GM21447 (cell line): ENCODE measurements around the gene MAML3.
A peak's percentile ranks its signal among the peaks of the same experiment; 100 is the strongest.

ENCODE experiments used
- ATAC-seq: cut with Tn5 transposase; IDR thresholded peaks from one replicate; pipeline ENCODE4 v1.9.1; 2021; ENCODE audit not compliant: unreplicated experiment

MAML3 gene

DNA sequence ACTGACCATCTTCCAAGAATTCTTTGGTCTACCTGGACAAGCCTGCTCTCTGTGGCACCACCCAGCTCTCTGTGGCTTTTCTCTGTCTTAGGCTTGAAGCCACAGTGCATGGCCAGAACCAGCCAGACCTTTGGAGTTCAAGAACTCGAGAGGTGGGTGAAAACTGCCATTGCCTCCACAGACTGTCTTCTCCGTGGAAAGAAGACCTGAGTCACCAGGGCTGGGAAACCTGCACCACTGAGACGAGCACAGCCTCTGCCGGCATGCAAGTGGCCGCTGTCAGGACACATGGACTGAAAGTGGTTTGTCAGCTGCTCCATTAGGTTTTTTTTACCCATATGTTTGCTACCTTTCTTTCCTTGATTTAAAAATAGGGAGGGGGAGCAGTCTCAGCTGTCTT, 413.9 kb downstream of the MAML3 start:
- ATAC-seq, result no peak

DNA sequence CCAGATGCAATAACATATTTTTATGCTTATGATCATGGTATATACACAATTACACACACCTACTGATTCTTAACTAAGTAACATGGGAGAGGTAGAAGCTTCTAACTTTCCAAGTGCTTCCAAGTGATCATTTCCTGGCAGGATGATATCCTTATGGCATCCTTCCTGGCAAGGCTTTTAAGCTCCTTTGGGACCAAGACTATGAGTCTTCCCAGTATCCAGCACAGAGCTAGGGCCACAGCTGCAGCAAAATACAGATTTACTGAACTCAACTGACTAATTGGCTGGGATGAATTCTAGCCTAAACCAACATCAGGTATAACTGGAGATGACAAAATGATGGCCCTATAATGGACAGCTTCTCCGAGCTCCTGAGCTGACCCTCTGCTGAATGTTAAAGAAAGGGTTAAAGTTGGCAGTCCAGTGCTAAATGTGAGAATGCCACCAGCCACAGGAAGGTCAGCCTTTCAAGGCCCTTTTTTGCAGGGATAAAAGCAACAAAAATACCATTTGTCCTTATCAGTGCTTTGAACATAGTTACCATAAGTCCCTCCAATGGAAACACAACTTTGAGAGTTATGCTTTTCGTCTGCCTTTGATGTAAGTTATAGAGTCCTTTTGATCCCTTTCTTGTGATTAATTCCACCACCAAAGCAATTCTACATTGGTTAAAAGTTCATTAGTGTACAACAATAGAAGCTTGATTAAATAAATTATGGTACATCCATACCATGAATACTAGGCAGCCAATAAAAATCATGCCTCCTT, 415.0 kb downstream of the MAML3 start:
- ATAC-seq, result no peak

GRCh38 chr4:139736661-139737060, 417.3 kb downstream of the MAML3 start:
- no peak for ATAC-seq

GRCh38 chr4:139736274-139736660, 417.7 kb downstream of the MAML3 start:
- ATAC-seq, result no peak

GRCh38 chr4:139735381-139736273, 418.4 kb downstream of the MAML3 start:
- ATAC-seq, result no peak

DNA sequence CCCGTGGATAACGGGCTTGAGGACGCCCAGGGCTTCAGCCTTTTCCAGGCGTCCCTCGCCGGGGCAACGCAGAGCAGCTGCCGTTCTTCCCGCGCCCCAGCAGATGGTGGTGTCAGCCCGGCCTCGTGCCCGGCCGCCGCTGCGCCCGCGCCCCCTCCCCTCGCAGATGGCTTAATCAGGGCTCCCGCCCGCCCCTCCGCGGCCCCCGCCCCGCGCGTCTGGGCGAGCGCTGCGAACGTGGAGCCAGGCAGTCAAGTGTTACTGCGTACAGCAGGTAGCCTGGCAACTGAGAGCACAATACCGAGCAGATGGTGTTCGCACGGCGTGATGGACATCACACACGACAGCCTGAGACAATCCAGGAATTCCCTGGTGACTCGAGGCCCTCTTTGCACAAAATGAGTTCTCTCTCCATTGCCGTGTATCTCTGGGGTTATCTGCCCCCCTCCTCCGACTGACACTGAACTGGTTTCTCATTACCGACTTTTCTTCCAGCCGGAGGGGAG, 419.1 kb downstream of the MAML3 start:
- peak; percentile 67 for ATAC-seq

- ATAC-seq, result no peak
These were observed 419.6 kb downstream of the MAML3 start for GRCh38 chr4:139734201-139734874.

DNA sequence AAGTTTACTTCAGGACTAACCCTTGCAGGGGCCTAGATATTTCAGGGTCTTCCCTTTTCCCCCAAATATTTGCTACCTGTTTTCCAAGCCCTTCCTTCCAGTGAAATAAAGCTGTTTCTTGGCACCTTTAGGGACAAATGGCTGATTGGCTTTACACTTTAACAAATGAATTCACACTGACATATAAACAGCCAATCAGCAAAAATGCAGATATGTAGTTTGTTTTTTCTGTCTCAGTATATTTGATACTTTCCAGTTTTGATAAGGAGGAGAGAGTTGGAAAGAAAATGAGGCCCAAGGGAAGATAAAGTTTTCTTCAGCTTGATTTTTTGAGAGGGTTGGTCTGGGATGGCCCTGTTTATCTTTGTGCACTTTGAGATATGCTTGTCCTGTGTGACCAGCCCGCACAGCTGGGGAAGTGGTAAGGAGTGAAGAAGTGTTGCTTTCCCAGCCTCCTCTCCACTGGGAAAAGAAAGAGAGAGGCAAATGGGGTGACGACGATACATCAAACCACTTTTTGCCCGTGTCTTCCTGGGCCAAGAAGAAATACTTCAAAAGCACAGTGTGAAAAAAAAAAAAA, 420.9 kb downstream of the MAML3 start:
- ATAC-seq, result no peak

DNA sequence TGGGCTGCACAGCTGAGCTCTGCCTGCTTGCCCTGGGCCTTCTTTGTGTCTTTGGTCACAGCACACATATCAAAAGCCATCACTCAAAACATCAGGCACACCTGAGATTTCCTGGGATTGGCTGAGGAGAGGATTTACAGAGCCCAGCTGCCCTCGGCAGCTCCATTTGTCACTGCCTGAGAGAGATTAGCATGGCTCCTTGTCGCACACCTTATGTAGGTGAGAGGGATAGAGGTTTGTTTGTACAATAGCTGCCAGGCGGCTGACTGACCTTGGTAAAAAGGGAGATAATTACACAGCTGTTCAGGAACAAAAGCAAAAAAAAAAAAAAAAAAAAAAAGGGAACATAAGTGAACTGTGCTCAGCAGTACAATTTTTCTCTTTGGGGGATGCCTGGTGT, 425.1 kb downstream of the MAML3 start:
- ATAC-seq, result no peak

DNA sequence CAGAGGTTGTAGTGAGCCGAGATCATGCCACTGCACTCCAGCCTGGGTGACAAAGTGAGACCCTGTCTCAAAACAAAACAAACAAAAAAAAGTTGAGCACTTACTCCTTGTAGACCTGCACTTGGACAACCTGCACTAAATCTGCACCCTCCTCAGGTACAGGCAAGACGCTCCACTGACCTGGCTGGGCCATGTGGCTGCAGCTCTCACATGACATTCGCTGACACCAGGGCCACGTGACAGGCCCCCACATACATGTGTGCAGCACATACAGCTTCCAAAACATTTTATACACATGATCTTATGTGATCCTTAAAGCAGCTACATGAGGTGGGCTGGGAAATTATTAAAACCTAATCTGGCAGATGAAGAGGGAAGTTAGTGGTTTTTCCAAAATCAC, 425.8 kb downstream of the MAML3 start:
- no peak for ATAC-seq

DNA sequence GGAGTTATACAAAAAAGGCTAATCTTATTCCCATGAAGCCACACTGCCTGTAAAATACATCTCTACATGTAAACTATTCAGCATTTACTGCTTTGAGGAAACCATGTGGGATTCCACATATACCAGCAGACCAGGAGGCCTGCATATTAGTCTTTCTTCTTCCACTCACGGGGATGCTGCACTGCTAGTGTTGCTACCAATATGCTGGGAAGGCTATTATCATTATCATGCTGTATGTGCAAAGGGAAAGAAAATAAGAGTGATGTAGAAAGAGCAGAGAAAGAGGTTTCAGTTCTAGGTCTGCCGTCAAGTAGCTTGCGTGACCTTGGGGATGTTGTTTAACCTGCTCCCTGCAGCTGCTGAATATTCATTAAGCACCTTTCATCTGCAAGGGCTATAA, 427.4 kb downstream of the MAML3 start:
- no peak for ATAC-seq

GRCh38 chr4:139725236-139725635, 428.7 kb downstream of the MAML3 start:
- ATAC-seq, result no peak

GRCh38 chr4:139721789-139722188, 432.2 kb downstream of the MAML3 start:
- no peak for ATAC-seq

GRCh38 chr4:139720806-139721205, 433.2 kb downstream of the MAML3 start:
- ATAC-seq, result no peak

GRCh38 chr4:139719381-139720101, 434.4 kb downstream of the MAML3 start:
- ATAC-seq, result no peak

DNA sequence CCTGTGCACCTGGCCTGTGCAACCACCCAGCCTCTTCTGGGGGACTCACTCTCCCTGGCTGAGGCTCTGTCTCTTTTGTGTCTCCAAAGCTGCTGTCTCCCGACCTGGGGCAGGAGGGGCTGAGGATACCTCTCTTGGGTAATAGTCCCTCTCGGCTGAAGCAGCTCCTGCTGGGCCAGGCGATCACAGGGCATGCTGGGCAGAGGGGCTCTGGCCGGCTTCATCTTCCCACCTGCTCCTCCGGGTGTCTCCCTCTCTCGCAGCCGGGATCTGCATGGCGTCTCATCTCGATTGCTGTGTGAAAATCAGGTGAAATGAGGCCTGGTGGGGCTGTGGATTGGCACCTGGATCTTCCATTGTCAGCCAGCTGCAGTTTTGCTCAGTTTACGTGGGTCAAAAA, 435.2 kb downstream of the MAML3 start:
- ATAC-seq, result no peak

DNA sequence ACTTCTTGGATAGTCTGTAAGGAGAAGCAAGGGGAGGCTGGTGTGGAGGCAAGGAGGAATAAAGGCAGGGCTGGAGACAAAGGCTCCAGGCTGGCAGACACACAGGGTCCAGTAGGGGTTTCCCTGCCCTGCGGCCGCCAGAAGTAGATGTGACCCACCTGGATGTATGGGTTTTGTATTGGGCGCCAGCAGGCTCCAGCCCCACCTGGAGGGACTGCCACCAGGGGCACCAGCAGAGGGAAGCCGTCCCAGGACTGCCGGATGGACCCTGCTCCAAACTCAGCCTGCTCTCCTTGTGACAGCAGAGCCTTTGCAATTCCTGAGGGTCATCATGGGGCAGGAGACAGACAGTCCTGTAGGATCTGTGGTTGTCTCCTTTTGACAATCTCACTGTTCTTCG, 435.6 kb downstream of the MAML3 start:
- ATAC-seq, result no peak

- no peak for ATAC-seq
These were observed 438.1 kb downstream of the MAML3 start for GRCh38 chr4:139715746-139716391.

DNA sequence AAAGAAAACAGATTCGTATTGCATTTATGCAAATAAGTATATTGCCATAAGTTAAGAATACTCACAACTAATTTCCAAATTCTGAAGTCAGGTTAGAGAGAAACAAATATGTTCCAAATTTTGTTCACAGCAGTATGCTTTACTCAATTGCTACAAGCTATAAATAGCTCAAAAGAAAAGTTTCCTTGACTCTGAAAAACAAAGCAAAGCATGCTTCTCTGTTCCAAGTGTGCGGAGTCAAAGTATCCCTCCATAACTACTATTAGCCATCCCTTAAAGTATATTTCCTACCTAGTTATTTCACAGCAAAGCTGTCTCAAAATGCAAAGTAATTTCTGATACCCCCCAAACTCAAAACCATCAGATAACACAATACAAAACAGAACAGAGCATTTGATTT, 441.1 kb downstream of the MAML3 start:
- no peak for ATAC-seq

DNA sequence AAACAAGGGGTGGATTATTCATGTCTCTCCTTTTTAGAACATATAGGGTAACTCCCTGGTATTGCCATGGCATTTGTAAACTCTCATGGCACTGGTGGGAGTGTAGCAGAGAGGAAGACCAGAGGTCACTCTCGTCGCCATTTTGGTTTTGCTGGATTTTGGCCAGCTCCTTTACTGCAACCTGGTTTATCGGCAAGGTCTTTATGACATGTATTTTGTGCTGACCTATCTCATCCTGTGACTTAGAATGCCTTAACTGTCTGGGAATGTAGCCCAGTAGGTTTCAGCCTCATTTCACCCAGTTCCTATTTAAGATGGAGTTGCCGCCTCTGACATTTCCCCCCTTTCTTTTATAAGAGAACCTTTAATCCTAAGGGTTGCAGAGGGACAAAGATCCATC, 442.5 kb downstream of the MAML3 start:
- no peak for ATAC-seq
